Naive thymus-derived CD4-positive, alpha-beta T cell (primary cell): ENCODE results near the gene KCNK1. TPM values are rescaled to one million over a fixed set of nuclear protein-coding genes. Genes with fewer than 3 reads are reported as not detected.

Source experiments
- ATAC-seq: fragments of 150-1000 bp; cut with Tn5 transposase; 2 replicates; pipeline ENCODE4 v1.10.0; 2021; ENCODE audit warnings: mild to moderate bottlenecking, moderate library complexity
- CTCF ChIA-PET: fragments of 350-600 bp; sonication (Branson Sonifier 250); formaldehyde crosslinking; loops from one replicate; lab custom pipeline; 2021; ENCODE audit warnings: antibody characterized with exemption; lab: Charles Lee
- POLR2A ChIA-PET: fragments of 350-600 bp; sonication (Branson Sonifier 250); formaldehyde crosslinking; loops from one replicate; lab custom pipeline; 2021; ENCODE audit warnings: antibody characterized with exemption, inconsistent platforms; lab: Charles Lee
- DNase-seq, 9 donors: peaks; one replicate each; pipeline versions ENCODE4 v3.0.0 to v3.0.0-alpha.2; 2020 to 2022; ENCODE audit warnings: mixed read lengths in 1 of 9
- H3K27ac ChIP-seq: one replicate; pipeline ENCODE4 v1.7.0; 2013; ENCODE audit warnings: mild to moderate bottlenecking, low read depth, low read length, moderate library complexity
- H3K27me3 ChIP-seq, 2 donors: one replicate each; pipeline ENCODE4 v1.7.0; 2013; ENCODE audit warnings: low read length in 2 of 2, mild to moderate bottlenecking in 2 of 2, moderate library complexity in 2 of 2; ENCODE audit not compliant: control insufficient read depth in 2 of 2, insufficient read depth in 2 of 2
- H3K36me3 ChIP-seq, 3 experiments: 1 replicate in 2 of 3; 2 replicates in 1 of 3; pipeline ENCODE4 v1.7.0; 2013; ENCODE audit warnings: low read length in 3 of 3, mild to moderate bottlenecking in 3 of 3, moderate library complexity in 1 of 3; ENCODE audit not compliant: insufficient read depth in 3 of 3, control insufficient read depth in 2 of 3
- H3K4me1 ChIP-seq, 2 donors: one replicate each; pipeline ENCODE4 v1.7.0; 2013; ENCODE audit warnings: low read length in 2 of 2, mild to moderate bottlenecking in 2 of 2, moderate library complexity in 1 of 2; ENCODE audit not compliant: control insufficient read depth in 2 of 2, insufficient read depth in 2 of 2
- H3K4me3 ChIP-seq: 2 replicates; pipeline ENCODE4 v1.7.0; 2013; ENCODE audit warnings: mild to moderate bottlenecking, low read length
- H3K9me3 ChIP-seq, 3 experiments: 1 replicate in 2 of 3; 2 replicates in 1 of 3; pipeline ENCODE4 v1.7.0; 2013; ENCODE audit warnings: low read length in 3 of 3; ENCODE audit not compliant: control insufficient read depth in 2 of 3
- H3K27ac Mint-ChIP-seq, 9 donors: one replicate each; pipeline ENCODE4 v1.8.0; 2020 to 2022; ENCODE audit warnings: mixed read lengths in 9 of 9, mild to moderate bottlenecking in 8 of 9, moderate library complexity in 5 of 9, inconsistent platforms in 2 of 9
- H3K27me3 Mint-ChIP-seq, 5 donors: one replicate each; pipeline ENCODE4 v1.8.0; 2021 to 2022; ENCODE audit warnings: mixed read lengths in 5 of 5, mild to moderate bottlenecking in 1 of 5
- H3K36me3 Mint-ChIP-seq, 5 donors: one replicate each; pipeline ENCODE4 v1.8.0; 2020 to 2022; ENCODE audit warnings: mixed read lengths in 5 of 5, mild to moderate bottlenecking in 3 of 5, inconsistent platforms in 1 of 5
- H3K4me1 Mint-ChIP-seq, 7 donors: one replicate each; pipeline ENCODE4 v1.8.0; 2020 to 2022; ENCODE audit warnings: mixed read lengths in 7 of 7, mild to moderate bottlenecking in 3 of 7, inconsistent platforms in 1 of 7
- H3K4me3 Mint-ChIP-seq, 10 donors: one replicate each; pipeline ENCODE4 v1.8.0; 2020 to 2022; ENCODE audit warnings: mild to moderate bottlenecking in 10 of 10, mixed read lengths in 10 of 10, moderate library complexity in 6 of 10, inconsistent platforms in 2 of 10
- H3K9me3 Mint-ChIP-seq, 11 donors: one replicate each; pipeline ENCODE4 v1.8.0; 2020 to 2022; ENCODE audit warnings: mixed read lengths in 11 of 11, mild to moderate bottlenecking in 4 of 11, inconsistent platforms in 1 of 11, moderate library complexity in 1 of 11
- intact Hi-C, 2 donors: fragments of 100-400 bp; cut with micrococcal nuclease; formaldehyde crosslinking; loops; one replicate each; pipeline ENCODE4 v1.15.1; 2023
- polyA plus RNA-seq, 2 donors: library from polyadenylated mRNA; unstranded; fragments of 300-500 nt; fragmentation: Illumina TruSeq; gene quantifications; one replicate each; pipeline ENCODE4 v1.2.3, GENCODE V29; 2021
- total RNA-seq, 6 experiments: library from RNA in 5 of 6; stranded (reverse) in 5 of 6; gene quantifications; 1 replicate in 5 of 6; 2 replicates in 1 of 6; pipeline ENCODE4 v1.2.3 and lab custom pipeline; 2021 to 2026

KCNK1 gene
- total and polyA plus RNA-seq, 7 experiments from 2014 or later: 1.1 TPM; not detected in 6

DNA sequence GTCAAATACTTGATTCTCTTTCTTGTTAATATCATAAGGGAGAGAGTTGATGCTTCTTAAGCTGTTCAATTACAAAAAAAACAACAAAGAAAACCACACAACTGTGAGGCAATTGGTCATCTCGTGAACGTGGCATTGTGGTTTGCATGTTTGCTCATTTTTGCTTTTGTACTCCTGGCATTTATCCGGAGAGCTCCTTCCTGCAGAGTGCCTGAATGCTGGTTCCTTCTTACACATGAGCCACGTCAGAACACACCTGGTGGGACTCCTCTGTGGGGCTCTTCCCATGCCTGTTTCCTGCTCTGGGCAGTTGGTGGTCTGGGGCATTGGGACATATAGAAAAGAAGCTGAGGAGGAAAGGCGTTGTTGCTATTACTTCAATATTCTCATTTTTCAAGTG lies 25.7 kb downstream of the KCNK1 start:
- Mint-ChIP-seq H3K27ac (no peak overlapping the region), H3K4me3 (no peak overlapping the region), H3K36me3 (peaks cover 0 to 6% (median 0%) of the 10 kb centered on the region in 5 donors), H3K4me1 (no peaks in the 10 kb centered on the region), H3K27me3 (peaks cover 2 to 45% (median 18%) of the 10 kb centered on the region in 5 donors), H3K9me3 (peaks cover 0 to 13% (median 5%) of the 10 kb centered on the region in 11 donors)
- no peak for DNase-seq
- Histone ChIP-seq H3K27me3 (no peaks in the 10 kb centered on the region), H3K4me3 (no peak overlapping the region), H3K4me1 (no peaks in the 10 kb centered on the region), H3K9me3 (no peaks in the 10 kb centered on the region), H3K27ac (no peak overlapping the region), H3K36me3 (no peaks in the 10 kb centered on the region)
- no peak for ATAC-seq
- ChIA-PET POLR2A (no interaction called here), CTCF (no interaction called here)
- intact Hi-C loops: no loop called here

GRCh38 chr1:233640179-233640578 lies 26.3 kb downstream of the KCNK1 start:
- H3K9me3 Mint-ChIP-seq: peaks cover 0 to 13% (median 5%) of the 10 kb centered on the region in 11 donors
- H3K27me3 ChIP-seq: no peaks in the 10 kb centered on the region
- ATAC-seq (no peak), DNase-seq (no peak)
- no peak overlapping the region for H3K4me3 Mint-ChIP-seq
- H3K36me3 Mint-ChIP-seq: peaks cover 0 to 6% (median 0%) of the 10 kb centered on the region in 5 donors
- no peak overlapping the region for H3K27ac Mint-ChIP-seq
- ChIA-PET CTCF (no interaction called here), POLR2A (no interaction called here)
- no peak overlapping the region for H3K27ac ChIP-seq
- intact Hi-C loops: no loop called here
- H3K9me3 ChIP-seq: no peaks in the 10 kb centered on the region
- H3K4me1 Mint-ChIP-seq: no peaks in the 10 kb centered on the region
- peaks cover 2 to 45% (median 18%) of the 10 kb centered on the region in 5 donors for H3K27me3 Mint-ChIP-seq
- no peaks in the 10 kb centered on the region for H3K36me3 ChIP-seq
- H3K4me1 ChIP-seq: no peaks in the 10 kb centered on the region
- no peak overlapping the region for H3K4me3 ChIP-seq

DNA sequence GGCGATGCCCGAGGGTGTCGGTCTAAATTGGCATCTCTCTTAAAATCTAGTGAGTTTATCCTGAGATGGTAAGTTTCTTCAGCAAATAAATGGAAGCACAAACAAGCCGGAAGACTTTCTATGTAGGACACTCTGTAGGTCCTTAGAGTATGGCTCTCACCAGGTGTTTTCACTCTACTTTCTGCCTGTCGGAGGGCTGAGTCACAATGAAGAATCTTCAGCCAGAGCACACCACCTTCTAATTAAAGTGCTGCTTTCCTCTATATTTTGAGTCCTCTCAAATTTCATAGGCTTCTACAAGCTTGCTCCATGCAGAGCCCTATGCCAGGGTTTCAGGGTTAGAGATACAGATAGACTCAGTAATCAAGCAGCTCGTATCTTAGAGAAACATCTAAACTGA lies 27.1 kb downstream of the KCNK1 start:
- H3K4me1 Mint-ChIP-seq: no peaks in the 10 kb centered on the region
- intact Hi-C loops: no loop called here
- H3K4me3 Mint-ChIP-seq: no peak overlapping the region
- ATAC-seq (no peak), DNase-seq (no peak)
- H3K4me3 ChIP-seq: no peak overlapping the region
- H3K27me3 ChIP-seq: no peaks in the 10 kb centered on the region
- H3K36me3 Mint-ChIP-seq: peaks cover 0 to 4% (median 0%) of the 10 kb centered on the region in 5 donors
- POLR2A ChIA-PET: no interaction called here
- no peaks in the 10 kb centered on the region for H3K9me3 ChIP-seq
- CTCF ChIA-PET: no interaction called here
- H3K4me1 ChIP-seq: no peaks in the 10 kb centered on the region
- peaks cover 2 to 41% (median 16%) of the 10 kb centered on the region in 5 donors for H3K27me3 Mint-ChIP-seq
- H3K27ac ChIP-seq: no peak overlapping the region
- peaks cover 0 to 13% (median 5%) of the 10 kb centered on the region in 11 donors for H3K9me3 Mint-ChIP-seq
- H3K27ac Mint-ChIP-seq: no peak overlapping the region
- no peaks in the 10 kb centered on the region for H3K36me3 ChIP-seq

DNA sequence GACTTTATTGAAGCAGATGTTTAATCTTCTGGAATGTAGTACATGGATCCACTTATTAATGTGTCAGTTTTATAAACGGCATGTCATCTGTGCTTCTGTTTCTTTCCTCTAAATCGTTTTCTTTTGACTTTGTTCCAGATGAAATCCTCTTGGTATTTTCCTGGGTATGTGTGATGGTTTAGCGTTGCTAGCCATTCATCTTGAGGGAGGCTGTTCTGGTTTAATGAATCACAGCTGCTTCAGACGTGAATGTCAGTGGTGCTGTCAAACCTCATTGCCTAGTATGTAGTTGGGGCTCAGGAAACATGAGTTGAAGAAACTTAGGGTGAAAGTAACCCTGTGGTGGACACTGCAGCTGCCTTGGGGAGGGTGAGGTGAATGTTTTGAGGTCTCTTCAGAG lies 33.2 kb downstream of the KCNK1 start:
- ChIA-PET POLR2A (no interaction called here), CTCF (no interaction called here)
- no peak overlapping the region for H3K4me3 Mint-ChIP-seq
- no peaks in the 10 kb centered on the region for H3K4me1 Mint-ChIP-seq
- no peak overlapping the region for H3K4me3 ChIP-seq
- no peaks in the 10 kb centered on the region for H3K36me3 Mint-ChIP-seq
- no peak overlapping the region for H3K27ac Mint-ChIP-seq
- peaks cover 0 to 8% (median 1%) of the 10 kb centered on the region in 11 donors for H3K9me3 Mint-ChIP-seq
- no peaks in the 10 kb centered on the region for H3K9me3 ChIP-seq
- intact Hi-C loops: no loop called here
- H3K27me3 ChIP-seq: no peaks in the 10 kb centered on the region
- DNase-seq (no peak), ATAC-seq (no peak)
- H3K27ac ChIP-seq: no peak overlapping the region
- H3K27me3 Mint-ChIP-seq: peaks cover 0 to 19% (median 6%) of the 10 kb centered on the region in 5 donors
- no peaks in the 10 kb centered on the region for H3K4me1 ChIP-seq
- H3K36me3 ChIP-seq: no peaks in the 10 kb centered on the region

DNA sequence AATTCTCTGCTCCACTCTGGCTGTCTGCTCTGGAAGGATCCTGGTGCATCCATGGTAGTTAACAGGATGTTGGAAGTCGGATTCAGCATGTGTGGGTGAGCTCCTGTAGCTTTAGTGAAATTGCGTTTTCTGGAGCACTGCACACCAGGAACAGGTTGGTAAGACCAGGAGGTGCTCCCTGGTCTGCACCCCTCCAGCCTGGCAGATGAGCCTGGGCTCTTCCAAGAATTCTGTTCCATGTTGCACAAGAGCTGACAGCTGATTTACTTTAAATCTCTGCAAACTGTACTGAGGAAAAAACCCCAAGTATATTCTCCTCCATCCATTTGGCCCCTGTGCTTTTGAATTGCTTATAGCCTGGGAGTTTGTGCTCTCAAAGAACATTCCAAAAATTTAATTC lies 33.7 kb downstream of the KCNK1 start:
- Mint-ChIP-seq H3K27ac (no peak overlapping the region), H3K27me3 (peaks cover 0 to 15% (median 6%) of the 10 kb centered on the region in 5 donors), H3K36me3 (no peaks in the 10 kb centered on the region), H3K4me3 (no peak overlapping the region), H3K9me3 (peaks cover 0 to 8% (median 1%) of the 10 kb centered on the region in 11 donors), H3K4me1 (no peaks in the 10 kb centered on the region)
- H3K9me3 ChIP-seq: no peaks in the 10 kb centered on the region
- no peaks in the 10 kb centered on the region for H3K4me1 ChIP-seq
- intact Hi-C loops: no loop called here
- POLR2A ChIA-PET: no interaction called here
- CTCF ChIA-PET: no interaction called here
- H3K36me3 ChIP-seq: no peaks in the 10 kb centered on the region
- DNase-seq: no peak
- H3K27ac ChIP-seq: no peak overlapping the region
- no peak overlapping the region for H3K4me3 ChIP-seq
- no peak for ATAC-seq
- H3K27me3 ChIP-seq: no peaks in the 10 kb centered on the region

DNA sequence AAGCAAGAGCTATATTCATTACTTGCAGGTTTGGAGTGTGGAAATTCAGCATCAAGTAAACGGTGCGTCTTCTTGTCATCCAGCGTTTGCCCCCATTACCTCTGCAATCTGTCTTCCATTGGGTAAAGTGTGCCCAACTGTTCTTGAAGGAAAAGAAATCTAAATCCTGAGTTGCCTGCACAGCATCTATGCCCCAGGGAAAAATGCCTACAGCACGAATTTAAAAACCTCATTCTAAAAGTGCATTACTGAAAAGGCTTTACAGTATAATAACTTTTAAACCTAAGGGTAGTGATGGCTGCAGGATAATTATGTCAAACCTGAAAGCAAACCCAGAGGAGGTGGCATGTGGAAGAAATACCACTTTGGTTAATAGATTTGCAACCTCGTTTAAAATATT lies 37.2 kb downstream of the KCNK1 start:
- H3K27ac Mint-ChIP-seq: no peak overlapping the region

DNA sequence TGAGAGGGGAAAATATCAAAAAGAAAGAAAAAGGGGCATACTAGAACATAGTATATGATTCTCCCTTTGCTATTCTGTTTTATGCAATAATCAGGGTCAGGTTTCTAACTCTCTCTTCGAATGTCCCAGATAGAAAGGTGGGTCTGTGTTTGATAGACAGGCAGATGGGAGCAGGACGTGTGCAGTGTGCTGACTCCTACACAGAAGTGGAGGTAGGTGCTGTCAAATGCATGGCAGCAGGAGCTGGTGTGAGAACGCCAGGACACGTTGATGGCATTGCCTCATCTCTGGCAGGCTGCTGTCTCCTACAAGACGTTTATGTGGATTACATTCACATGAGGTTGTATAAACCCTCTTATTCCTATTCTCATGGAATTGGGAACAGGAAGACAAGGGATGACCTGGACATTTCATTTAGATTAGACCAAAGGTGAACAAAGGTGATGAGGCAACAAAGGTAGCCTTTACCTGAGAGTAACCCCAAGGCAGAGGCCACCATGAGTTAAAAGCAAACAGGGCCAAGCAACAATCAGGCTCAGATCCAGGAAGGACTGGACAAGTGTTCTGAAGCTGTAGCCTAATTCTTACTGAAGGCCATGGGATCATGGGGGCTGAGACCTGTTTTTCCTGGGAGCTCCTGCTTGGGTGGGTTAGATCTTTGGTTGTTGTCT lies 37.8 kb downstream of the KCNK1 start:
- H3K27me3 ChIP-seq: no peaks in the 10 kb centered on the region
- peaks cover 0 to 13% (median 3%) of the 10 kb centered on the region in 5 donors for H3K27me3 Mint-ChIP-seq
- intact Hi-C loops: no loop called here

More for the DNA sequence above, 37.2 kb downstream of the KCNK1 start:
- no peaks in the 10 kb centered on the region for H3K27me3 ChIP-seq
- H3K27ac ChIP-seq: no peak overlapping the region
- H3K4me3 ChIP-seq: no peak overlapping the region
- ChIA-PET CTCF (no interaction called here), POLR2A (no interaction called here)
- no peaks in the 10 kb centered on the region for H3K4me1 Mint-ChIP-seq
- intact Hi-C loops: no loop called here
- DNase-seq (no peak), ATAC-seq (no peak)
- H3K36me3 ChIP-seq: no peaks in the 10 kb centered on the region
- H3K4me1 ChIP-seq: no peaks in the 10 kb centered on the region
- peaks cover under 1 to 13% (median 3%) of the 10 kb centered on the region in 5 donors for H3K27me3 Mint-ChIP-seq
- H3K4me3 Mint-ChIP-seq: no peak overlapping the region
- no peaks in the 10 kb centered on the region for H3K36me3 Mint-ChIP-seq
- peaks cover 0 to 4% (median 0%) of the 10 kb centered on the region in 11 donors for H3K9me3 Mint-ChIP-seq
- no peaks in the 10 kb centered on the region for H3K9me3 ChIP-seq

More for the DNA sequence above, 37.8 kb downstream of the KCNK1 start:
- Histone ChIP-seq H3K27ac (no peak overlapping the region), H3K4me1 (no peaks in the 10 kb centered on the region), H3K4me3 (no peak overlapping the region), H3K36me3 (no peaks in the 10 kb centered on the region), H3K9me3 (no peaks in the 10 kb centered on the region)
- ChIA-PET CTCF (no interaction called here), POLR2A (no interaction called here)
- Mint-ChIP-seq H3K9me3 (peaks cover 0 to 4% (median 0%) of the 10 kb centered on the region in 11 donors), H3K4me1 (no peaks in the 10 kb centered on the region), H3K4me3 (no peak overlapping the region), H3K36me3 (no peaks in the 10 kb centered on the region), H3K27ac (no peak overlapping the region)
- ATAC-seq: no peak
- no peak for DNase-seq
